Activated CD4-positive, alpha-beta T cell treated with anti-CD3 and anti-CD28 coated beads for 36 hours (primary cell): Measurements from ENCODE around the gene ATN1. TPM values are rescaled to one million over a fixed set of nuclear protein-coding genes. Genes with fewer than 3 reads are reported as not detected.

ENCODE experiments used
- ATAC-seq: fragments of 200-7000 bp; cut with Tn5 transposase; one replicate; pipeline ENCODE4 v1.10.0; 2021; ENCODE audit warnings: mild to moderate bottlenecking, moderate library complexity
- CTCF ChIA-PET: fragments of 350-600 bp; sonication (Branson Sonifier 250); formaldehyde crosslinking; loops from one replicate; lab custom pipeline; 2021; ENCODE audit warnings: antibody characterized with exemption; lab: Charles Lee
- POLR2A ChIA-PET: fragments of 350-600 bp; sonication (Branson Sonifier 250); formaldehyde crosslinking; loops from one replicate; lab custom pipeline; 2021; ENCODE audit warnings: antibody characterized with exemption, inconsistent platforms; lab: Charles Lee
- DNase-seq: peaks from one replicate; pipeline ENCODE4 v3.0.0-alpha.2; 2020
- H3K27ac Mint-ChIP-seq: one replicate; pipeline ENCODE4 v1.8.0; 2021; ENCODE audit warnings: mixed read lengths
- H3K27me3 Mint-ChIP-seq: one replicate; pipeline ENCODE4 v1.8.0; 2021; ENCODE audit warnings: mixed read lengths
- H3K36me3 Mint-ChIP-seq: one replicate; pipeline ENCODE4 v1.8.0; 2021; ENCODE audit warnings: low read depth, mixed read lengths
- H3K4me1 Mint-ChIP-seq: one replicate; pipeline ENCODE4 v1.8.0; 2021; ENCODE audit warnings: mixed read lengths
- H3K4me3 Mint-ChIP-seq: one replicate; pipeline ENCODE4 v1.8.0; 2021; ENCODE audit warnings: mild to moderate bottlenecking, moderate library complexity, mixed read lengths
- H3K9me3 Mint-ChIP-seq: one replicate; pipeline ENCODE4 v1.8.0; 2021; ENCODE audit warnings: low read depth, mixed read lengths
- intact Hi-C, 2 experiments: fragments of 100-400 bp; cut with DNase I in 1 of 2; cut with micrococcal nuclease in 1 of 2; formaldehyde crosslinking; loops; one replicate each; pipeline versions ENCODE4 v1.14.2 to v1.15.1; 2022 to 2024; cut with DNase I, micrococcal nuclease
- total RNA-seq, 2 experiments: library from RNA; stranded (reverse); gene quantifications; one replicate each; pipeline ENCODE4 v1.2.3, GENCODE V29; 2021

ATN1 gene
- total RNA-seq, 2 experiments from 2014 or later = 32.2 to 32.4 TPM

GRCh38 chr12:6928022-6928702 is 403 bp downstream of the ATN1 start:
- H3K27ac Mint-ChIP-seq = peak overlapping the region; percentile 83

GRCh38 chr12:6928703-6929407 is 1.1 kb downstream of the ATN1 start:
- POLR2A ChIA-PET = interaction anchor here (0.5 to 3.7 kb wide), 3 partner anchors 16 to 1023 kb away, joined by 3 to 26 read pairs (median 3); partner anchors contain the start of genes C12orf57, RNU7-1 and USP5
- Mint-ChIP-seq H3K36me3 (peaks cover 25% of the 10 kb centered on the region), H3K9me3 (no peaks in the 10 kb centered on the region), H3K27ac (peak overlapping the region; percentile 83), H3K4me3 (peak overlapping the region; percentile 83), H3K27me3 (no peaks in the 10 kb centered on the region), H3K4me1 (peaks cover 69% of the 10 kb centered on the region)
- CTCF ChIA-PET = interaction anchor here (0.6 to 7.4 kb wide), 8 partner anchors 9 to 470 kb away, joined by 3 to 59 read pairs (median 3); no protein-coding TSS in a partner anchor
- intact Hi-C loops = loop anchor here (1.0 to 2.0 kb wide), 2 partner anchors 8 to 14 kb away; partner anchors contain the start of gene ENO2 (in 1 of the 2)
- ATAC-seq = no peak
- no peak for DNase-seq

More at GRCh38 chr12:6928022-6928702, 403 bp downstream of the ATN1 start:
- intact Hi-C loops = loop anchor here (1.0 to 2.0 kb wide), 2 partner anchors 9 to 13 kb away; partner anchors contain the start of gene ENO2 (in 1 of the 2)
- POLR2A ChIA-PET = interaction anchor here (0.5 to 3.7 kb wide), 3 partner anchors 16 to 1024 kb away, joined by 3 to 26 read pairs (median 3); partner anchors contain the start of genes C12orf57, RNU7-1 and USP5
- Mint-ChIP-seq H3K4me3 (peak overlapping the region; percentile 83), H3K4me1 (peaks cover 62% of the 10 kb centered on the region), H3K36me3 (peaks cover 22% of the 10 kb centered on the region), H3K27me3 (no peaks in the 10 kb centered on the region), H3K9me3 (no peaks in the 10 kb centered on the region)
- DNase-seq = peak; percentile 39
- CTCF ChIA-PET = interaction anchor here (0.6 to 7.4 kb wide), 4 partner anchors 10 to 59 kb away, joined by 3 to 59 read pairs (median 4); no protein-coding TSS in a partner anchor
- no peak for ATAC-seq

DNA sequence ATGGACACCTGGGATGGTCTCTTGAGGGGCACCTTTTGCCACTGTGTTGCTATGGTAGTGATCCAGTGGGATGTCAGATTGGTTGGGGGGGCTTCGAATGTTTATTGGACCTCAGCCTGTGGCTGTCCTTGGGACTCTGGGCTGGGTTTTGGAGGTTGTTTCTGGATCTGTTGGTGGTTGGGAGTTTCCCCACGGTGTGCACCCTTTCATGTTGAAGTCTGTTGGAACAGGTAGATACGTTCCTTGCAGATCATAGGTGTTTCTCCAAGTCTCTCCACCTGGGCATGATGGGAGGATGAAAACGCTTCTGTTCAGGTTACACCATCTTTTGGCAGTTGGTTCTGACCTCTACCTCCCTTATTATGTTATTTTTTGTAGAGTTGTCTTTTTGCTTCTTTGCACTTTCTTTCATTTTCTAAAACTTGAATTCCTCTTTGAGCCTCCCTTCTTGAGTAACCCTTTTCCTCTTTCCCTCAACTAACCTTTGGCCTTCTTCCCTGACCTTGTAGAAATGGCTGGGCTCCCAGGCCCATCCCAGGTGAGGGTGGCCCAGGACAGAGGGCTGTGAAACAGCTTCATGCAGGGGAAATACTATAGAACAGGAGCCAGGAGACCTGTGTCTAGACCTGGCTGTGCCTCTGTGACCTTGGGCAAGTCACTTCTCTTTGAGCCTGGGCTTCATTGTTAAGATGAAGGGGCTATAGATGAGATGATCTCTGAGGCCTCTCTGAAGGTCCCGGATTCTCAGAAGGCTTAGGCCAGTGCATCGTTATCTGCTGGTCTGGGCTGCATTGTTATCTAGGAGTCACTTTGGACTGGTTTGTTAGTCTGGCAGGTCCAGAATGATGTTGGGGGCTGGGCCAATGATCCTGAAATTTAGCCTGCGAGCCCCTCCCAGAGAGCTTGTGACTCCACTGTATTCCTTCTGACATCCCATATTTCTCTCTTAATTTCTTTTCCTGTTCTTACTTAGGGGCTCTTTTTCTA is 2.0 kb downstream of the ATN1 start:
- Mint-ChIP-seq H3K27ac (peak overlapping the region; percentile 83), H3K27me3 (no peaks in the 10 kb centered on the region), H3K4me3 (peak overlapping the region; percentile 83), H3K36me3 (peaks cover 30% of the 10 kb centered on the region), H3K9me3 (no peaks in the 10 kb centered on the region), H3K4me1 (peaks cover 68% of the 10 kb centered on the region)
- POLR2A ChIA-PET = interaction anchor here (0.9 to 3.7 kb wide), 2 partner anchors 15 to 78 kb away, joined by 3 to 26 read pairs; partner anchors contain the start of genes C12orf57, RNU7-1 and USP5
- CTCF ChIA-PET = interaction anchor here (0.7 to 7.4 kb wide), 6 partner anchors 8 to 88 kb away, joined by 3 to 59 read pairs (median 3); no protein-coding TSS in a partner anchor
- intact Hi-C loops = loop anchor here in 1 of 2 experiments (2.0 kb wide), 1 partner anchor 15 kb away; the partner anchor contains the start of gene ENO2
- DNase-seq (no peak), ATAC-seq (no peak)

DNA sequence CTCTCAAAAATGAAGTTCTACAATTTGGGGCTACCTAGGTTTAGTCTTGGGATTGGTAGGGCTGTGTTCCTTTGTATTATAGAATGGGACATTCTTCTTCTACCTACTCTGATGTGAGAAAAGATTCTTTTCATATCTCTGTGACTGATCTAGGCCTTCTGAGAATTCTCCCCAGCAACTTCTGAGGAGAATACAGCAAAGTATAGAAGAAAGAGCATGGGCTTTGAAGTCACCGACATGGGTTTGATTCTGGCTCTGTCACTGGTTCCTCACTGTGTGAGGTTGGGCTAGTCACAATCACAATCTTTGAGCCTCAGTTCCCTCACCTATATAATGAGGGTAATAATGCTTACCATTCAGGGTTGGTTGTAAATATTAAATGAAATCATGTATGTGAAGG is 5.0 kb downstream of the ATN1 start:
- Mint-ChIP-seq H3K27me3 (no peaks in the 10 kb centered on the region), H3K4me1 (peaks cover 71% of the 10 kb centered on the region), H3K27ac (peak overlapping the region; percentile 65), H3K4me3 (no peak overlapping the region), H3K9me3 (no peaks in the 10 kb centered on the region), H3K36me3 (peaks cover 46% of the 10 kb centered on the region)
- ChIA-PET POLR2A (no interaction called here), CTCF (interaction anchor here (0.6 to 2.7 kb wide), 5 partner anchors 8 to 181 kb away, joined by 3 to 11 read pairs (median 3); no protein-coding TSS in a partner anchor)
- ATAC-seq (no peak), DNase-seq (no peak)
- intact Hi-C loops = no loop called here

DNA sequence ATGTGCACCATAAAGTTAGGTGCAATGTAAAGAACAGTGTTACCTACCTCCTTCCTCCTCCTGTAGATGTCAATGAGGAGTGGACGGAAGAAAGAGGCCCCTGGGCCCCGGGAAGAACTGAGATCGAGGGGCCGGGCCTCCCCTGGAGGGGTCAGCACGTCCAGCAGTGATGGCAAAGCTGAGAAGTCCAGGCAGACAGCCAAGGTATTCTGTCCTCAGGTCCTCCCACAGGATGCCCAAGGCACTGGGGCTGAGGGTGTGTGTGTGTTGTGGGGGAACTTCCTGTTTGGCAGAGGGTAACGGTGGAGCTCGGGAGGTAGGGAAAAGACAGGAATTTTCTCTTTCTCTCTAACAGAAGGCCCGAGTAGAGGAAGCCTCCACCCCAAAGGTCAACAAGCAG is 6.4 kb downstream of the ATN1 start:
- Mint-ChIP-seq H3K27ac (peak overlapping the region; percentile 71), H3K36me3 (peaks cover 43% of the 10 kb centered on the region), H3K9me3 (no peaks in the 10 kb centered on the region), H3K4me3 (no peak overlapping the region), H3K27me3 (no peaks in the 10 kb centered on the region), H3K4me1 (peaks cover 68% of the 10 kb centered on the region)
- ATAC-seq (no peak), DNase-seq (no peak)
- intact Hi-C loops = no loop called here
- ChIA-PET CTCF (interaction anchor here (0.7 to 2.7 kb wide), 5 partner anchors 9 to 1026 kb away, joined by 3 to 11 read pairs (median 4); partner anchors contain the start of gene SPSB2), POLR2A (no interaction called here)

DNA sequence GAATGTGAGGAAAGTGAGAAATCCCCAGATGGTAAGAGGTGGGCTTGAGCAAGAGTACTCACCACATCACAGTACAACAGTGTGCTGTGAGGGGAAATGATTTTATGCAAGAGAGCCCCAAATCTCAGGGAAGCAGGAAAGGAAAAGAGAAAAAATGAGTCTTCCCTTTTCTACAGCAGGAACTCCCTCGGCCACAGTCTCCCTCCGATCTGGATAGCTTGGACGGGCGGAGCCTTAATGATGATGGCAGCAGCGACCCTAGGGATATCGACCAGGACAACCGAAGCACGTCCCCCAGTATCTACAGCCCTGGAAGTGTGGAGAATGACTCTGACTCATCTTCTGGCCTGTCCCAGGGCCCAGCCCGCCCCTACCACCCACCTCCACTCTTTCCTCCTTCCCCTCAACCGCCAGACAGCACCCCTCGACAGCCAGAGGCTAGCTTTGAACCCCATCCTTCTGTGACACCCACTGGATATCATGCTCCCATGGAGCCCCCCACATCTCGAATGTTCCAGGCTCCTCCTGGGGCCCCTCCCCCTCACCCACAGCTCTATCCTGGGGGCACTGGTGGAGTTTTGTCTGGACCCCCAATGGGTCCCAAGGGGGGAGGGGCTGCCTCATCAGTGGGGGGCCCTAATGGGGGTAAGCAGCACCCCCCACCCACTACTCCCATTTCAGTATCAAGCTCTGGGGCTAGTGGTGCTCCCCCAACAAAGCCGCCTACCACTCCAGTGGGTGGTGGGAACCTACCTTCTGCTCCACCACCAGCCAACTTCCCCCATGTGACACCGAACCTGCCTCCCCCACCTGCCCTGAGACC is 7.8 kb downstream of the ATN1 start:
- H3K27me3 Mint-ChIP-seq = no peaks in the 10 kb centered on the region

DNA sequence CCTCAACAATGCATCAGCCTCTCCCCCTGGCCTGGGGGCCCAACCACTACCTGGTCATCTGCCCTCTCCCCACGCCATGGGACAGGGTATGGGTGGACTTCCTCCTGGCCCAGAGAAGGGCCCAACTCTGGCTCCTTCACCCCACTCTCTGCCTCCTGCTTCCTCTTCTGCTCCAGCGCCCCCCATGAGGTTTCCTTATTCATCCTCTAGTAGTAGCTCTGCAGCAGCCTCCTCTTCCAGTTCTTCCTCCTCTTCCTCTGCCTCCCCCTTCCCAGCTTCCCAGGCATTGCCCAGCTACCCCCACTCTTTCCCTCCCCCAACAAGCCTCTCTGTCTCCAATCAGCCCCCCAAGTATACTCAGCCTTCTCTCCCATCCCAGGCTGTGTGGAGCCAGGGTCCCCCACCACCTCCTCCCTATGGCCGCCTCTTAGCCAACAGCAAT is 8.5 kb downstream of the ATN1 start:
- Mint-ChIP-seq H3K4me1 (peaks cover 53% of the 10 kb centered on the region), H3K36me3 (peaks cover 46% of the 10 kb centered on the region), H3K4me3 (peak overlapping the region; percentile 83), H3K9me3 (no peaks in the 10 kb centered on the region), H3K27me3 (no peaks in the 10 kb centered on the region), H3K27ac (peak overlapping the region; percentile 96)
- CTCF ChIA-PET = interaction anchor here (1.3 to 5.1 kb wide), 4 partner anchors 9 to 28 kb away, joined by 3 to 59 read pairs (median 8); partner anchors contain the start of gene ATN1
- DNase-seq (no peak), ATAC-seq (no peak)
- POLR2A ChIA-PET = interaction anchor here (0.5 to 2.6 kb wide), 6 partner anchors 9 to 144 kb away, joined by 3 to 11 read pairs (median 4); partner anchors contain the start of genes CDCA3, LPCAT3 and USP5
- intact Hi-C loops = loop anchor here (2.0 to 5.0 kb wide), 3 partner anchors 31 to 84 kb away; partner anchors contain the start of genes CDCA3 (in 1 of the 2), LRRC23 (in 1 of the 2), SPSB2 (in 1 of the 2) and USP5 (in 1 of the 2)

More for the DNA sequence above, 7.8 kb downstream of the ATN1 start:
- no peaks in the 10 kb centered on the region for H3K9me3 Mint-ChIP-seq
- DNase-seq (no peak), ATAC-seq (no peak)
- CTCF ChIA-PET = interaction anchor here (1.3 to 5.1 kb wide), 5 partner anchors 9 to 23 kb away, joined by 3 to 59 read pairs (median 4); partner anchors contain the start of gene ATN1
- peaks cover 59% of the 10 kb centered on the region for H3K4me1 Mint-ChIP-seq
- intact Hi-C loops = loop anchor here (2.0 to 5.0 kb wide), 3 partner anchors 31 to 83 kb away; partner anchors contain the start of genes CDCA3 (in 1 of the 2), LRRC23 (in 1 of the 2), SPSB2 (in 1 of the 2) and USP5 (in 1 of the 2)
- peaks cover 44% of the 10 kb centered on the region for H3K36me3 Mint-ChIP-seq
- H3K27ac Mint-ChIP-seq = peak overlapping the region; percentile 96
- H3K4me3 Mint-ChIP-seq = peak overlapping the region; percentile 83
- POLR2A ChIA-PET = interaction anchor here (0.5 to 2.6 kb wide), 4 partner anchors 23 to 144 kb away, joined by 3 to 11 read pairs (median 4); partner anchors contain the start of genes CDCA3, LPCAT3 and USP5

- H3K36me3 Mint-ChIP-seq = peaks cover 46% of the 10 kb centered on the region
- ChIA-PET CTCF (interaction anchor here (0.6 to 5.1 kb wide), 12 partner anchors 9 to 574 kb away, joined by 3 to 59 read pairs (median 4); partner anchors contain the start of genes ATN1, CDCA3, SPSB2 and USP5), POLR2A (interaction anchor here (0.7 to 2.6 kb wide), 6 partner anchors 9 to 85 kb away, joined by 3 to 11 read pairs (median 4); partner anchors contain the start of genes CDCA3, SPSB2 and USP5)
- no peaks in the 10 kb centered on the region for H3K27me3 Mint-ChIP-seq
- no peaks in the 10 kb centered on the region for H3K9me3 Mint-ChIP-seq
- H3K27ac Mint-ChIP-seq = peak overlapping the region; percentile 96
- DNase-seq (peak; percentile 85), ATAC-seq (peak; percentile 33)
- intact Hi-C loops = loop anchor here (1.0 to 5.0 kb wide), 4 partner anchors 9 to 85 kb away; partner anchors contain the start of genes CDCA3 (in 1 of the 2), LRRC23 (in 1 of the 2), SPSB2 (in 1 of the 2) and USP5 (in 1 of the 2)
- peak overlapping the region; percentile 83 for H3K4me3 Mint-ChIP-seq
- H3K4me1 Mint-ChIP-seq = peaks cover 53% of the 10 kb centered on the region
These were observed 9.1 kb downstream of the ATN1 start for GRCh38 chr12:6936636-6937480.
